Immature natural killer cell (primary cell): ENCODE measurements around the gene CNOT3. TPM values are rescaled to one million over a fixed set of nuclear protein-coding genes. Genes with fewer than 3 reads are reported as not detected.

Experiments used
- DNase-seq, 3 donors: peaks; one replicate each; pipeline ENCODE4 v3.0.0; 2022; ENCODE audit warnings: mixed read lengths in 1 of 3
- H3K27ac Mint-ChIP-seq, 6 donors: one replicate each; pipeline ENCODE4 v1.8.0; 2020; ENCODE audit warnings: mixed read lengths in 6 of 6, mild to moderate bottlenecking in 5 of 6, inconsistent platforms in 4 of 6, moderate library complexity in 3 of 6
- H3K27me3 Mint-ChIP-seq, 3 donors: one replicate each; pipeline ENCODE4 v1.8.0; 2020 to 2021; ENCODE audit warnings: low read depth in 3 of 3, mild to moderate bottlenecking in 3 of 3, mixed read lengths in 3 of 3, moderate library complexity in 3 of 3, inconsistent platforms in 1 of 3
- H3K36me3 Mint-ChIP-seq, 3 donors: one replicate each; pipeline ENCODE4 v1.8.0; 2020; ENCODE audit warnings: mixed read lengths in 3 of 3, inconsistent platforms in 2 of 3, mild to moderate bottlenecking in 2 of 3
- H3K4me1 Mint-ChIP-seq, 2 donors: one replicate each; pipeline ENCODE4 v1.8.0; 2020; ENCODE audit warnings: inconsistent platforms in 2 of 2, mild to moderate bottlenecking in 2 of 2, mixed read lengths in 2 of 2, moderate library complexity in 1 of 2
- H3K4me3 Mint-ChIP-seq, 5 donors: one replicate each; pipeline ENCODE4 v1.8.0; 2020; ENCODE audit warnings: mild to moderate bottlenecking in 5 of 5, mixed read lengths in 5 of 5, inconsistent platforms in 3 of 5, moderate library complexity in 3 of 5
- H3K9me3 Mint-ChIP-seq, 6 donors: one replicate each; pipeline ENCODE4 v1.8.0; 2020; ENCODE audit warnings: mild to moderate bottlenecking in 6 of 6, mixed read lengths in 6 of 6, inconsistent platforms in 4 of 6, moderate library complexity in 3 of 6
- polyA plus RNA-seq, 3 donors: library from polyadenylated mRNA; unstranded; fragments of 300-500 nt; fragmentation: Illumina TruSeq; gene quantifications; one replicate each; pipeline ENCODE4 v1.2.3, GENCODE V29; 2021

CNOT3 gene
- polyA plus RNA-seq, 3 donors from 2014 or later: 2.8 to 13.3 (median 4.0) TPM

DNA sequence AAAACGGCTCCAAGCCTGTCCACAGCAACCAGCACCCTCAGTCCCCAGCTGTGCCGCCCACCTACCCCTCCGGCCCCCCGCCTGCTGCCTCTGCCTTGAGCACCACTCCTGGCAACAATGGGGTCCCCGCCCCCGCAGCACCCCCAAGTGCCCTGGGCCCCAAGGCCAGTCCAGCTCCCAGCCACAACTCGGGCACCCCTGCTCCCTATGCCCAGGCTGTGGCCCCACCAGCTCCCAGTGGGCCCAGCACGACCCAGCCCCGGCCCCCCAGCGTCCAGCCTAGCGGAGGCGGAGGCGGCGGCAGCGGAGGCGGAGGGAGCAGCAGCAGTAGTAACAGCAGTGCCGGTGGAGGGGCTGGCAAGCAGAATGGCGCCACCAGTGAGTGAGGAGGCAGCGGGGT lies 10.6 kb downstream of the CNOT3 start:
- DNase-seq: no peak
- peaks cover 11 to 37% (median 18%) of the 10 kb centered on the region in 3 donors for H3K36me3 Mint-ChIP-seq
- no peak overlapping the region for H3K27ac Mint-ChIP-seq
- no peaks in the 10 kb centered on the region for H3K9me3 Mint-ChIP-seq
- H3K4me1 Mint-ChIP-seq: peaks cover 0 to 2% of the 10 kb centered on the region in 2 donors
- H3K4me3 Mint-ChIP-seq: no peak overlapping the region
- peaks cover under 1 to 7% (median 1%) of the 10 kb centered on the region in 3 donors for H3K27me3 Mint-ChIP-seq

DNA sequence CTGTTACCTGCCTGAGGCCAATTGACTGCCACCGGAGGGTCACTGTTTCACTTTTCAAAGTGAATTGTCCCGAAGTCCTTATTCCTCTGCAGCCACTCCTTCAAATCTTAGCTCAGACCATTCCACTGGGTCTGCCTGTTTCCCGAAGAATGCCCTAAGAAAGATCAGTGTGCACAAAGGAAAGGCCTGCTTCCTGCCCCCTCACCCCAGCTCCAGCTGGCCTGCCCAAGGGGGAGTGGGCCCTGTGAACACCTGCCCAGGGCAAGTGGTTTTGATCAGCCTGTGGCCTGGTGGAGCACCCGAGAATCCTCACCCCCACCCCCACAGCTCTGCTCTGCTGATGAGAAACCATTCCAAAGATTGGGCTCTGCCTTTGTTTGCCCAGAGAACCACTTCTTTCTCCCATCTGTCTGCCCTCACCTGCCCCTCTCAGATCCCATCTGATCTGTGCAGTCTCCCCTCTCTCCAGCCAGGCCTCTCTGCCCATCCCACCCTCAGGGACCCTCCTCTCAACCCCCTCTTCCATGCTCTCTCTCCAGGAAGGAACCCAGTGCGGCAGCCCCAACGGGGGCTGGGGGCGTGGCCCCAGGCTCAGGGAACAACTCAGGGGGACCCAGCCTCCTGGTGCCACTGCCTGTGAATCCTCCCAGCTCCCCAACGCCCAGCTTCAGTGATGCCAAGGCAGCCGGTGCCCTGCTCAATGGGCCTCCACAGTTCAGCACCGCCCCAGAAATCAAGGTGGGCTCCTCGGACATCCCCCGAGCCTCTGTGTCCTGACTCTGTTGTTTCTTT lies 11.7 kb downstream of the CNOT3 start:
- peaks cover 6 to 31% (median 10%) of the 10 kb centered on the region in 3 donors for H3K36me3 Mint-ChIP-seq
- H3K27ac Mint-ChIP-seq: peak overlapping the region in 2 of 6 donors; percentile 19 to 23
- H3K4me1 Mint-ChIP-seq: peaks cover 0 to 3% of the 10 kb centered on the region in 2 donors
- H3K27me3 Mint-ChIP-seq: peaks cover 2 to 6% (median 3%) of the 10 kb centered on the region in 3 donors
- H3K4me3 Mint-ChIP-seq: no peak overlapping the region
- no peaks in the 10 kb centered on the region for H3K9me3 Mint-ChIP-seq
- no peak for DNase-seq

DNA sequence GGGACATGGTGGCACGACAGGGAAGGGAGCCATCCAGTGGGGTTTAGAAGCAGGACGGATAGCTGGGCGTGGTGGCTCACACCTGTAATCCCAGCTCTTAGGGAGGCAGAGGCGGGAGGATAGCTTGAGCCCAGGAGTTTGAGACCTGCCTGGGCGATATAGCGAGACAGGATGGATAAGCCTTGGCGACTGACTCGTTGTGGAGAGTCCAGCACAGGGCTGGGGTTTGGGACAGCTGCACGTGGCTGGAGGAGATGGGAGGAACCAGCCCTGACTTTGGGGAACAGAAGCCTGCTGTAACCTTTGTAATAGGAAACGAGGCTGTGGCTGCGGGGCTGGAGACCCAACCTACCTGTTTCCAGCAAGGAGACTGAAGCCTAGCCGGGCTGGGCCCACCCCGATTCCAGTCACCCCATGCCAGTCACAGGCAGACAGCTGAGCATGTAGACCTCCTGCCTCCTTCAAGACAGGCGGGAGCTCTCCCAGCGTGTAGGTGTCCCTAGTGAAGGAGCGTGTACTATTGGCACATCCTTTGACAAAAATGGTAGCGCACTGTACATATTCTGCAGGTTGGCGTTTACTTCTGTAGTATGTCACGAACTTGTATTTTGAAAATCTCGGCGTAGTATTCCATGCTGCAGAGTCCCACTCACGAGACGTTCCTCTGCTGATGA lies 13.9 kb downstream of the CNOT3 start:
- H3K4me1 Mint-ChIP-seq: peaks cover 0 to 8% of the 10 kb centered on the region in 2 donors
- peak overlapping the region in 2 of 6 donors; percentile 40 to 88 for H3K27ac Mint-ChIP-seq
- peaks cover 3 to 33% (median 9%) of the 10 kb centered on the region in 3 donors for H3K36me3 Mint-ChIP-seq
- no peak for DNase-seq
- H3K27me3 Mint-ChIP-seq: peaks cover 2 to 6% (median 2%) of the 10 kb centered on the region in 3 donors
- H3K4me3 Mint-ChIP-seq: no peak overlapping the region
- no peaks in the 10 kb centered on the region for H3K9me3 Mint-ChIP-seq

DNA sequence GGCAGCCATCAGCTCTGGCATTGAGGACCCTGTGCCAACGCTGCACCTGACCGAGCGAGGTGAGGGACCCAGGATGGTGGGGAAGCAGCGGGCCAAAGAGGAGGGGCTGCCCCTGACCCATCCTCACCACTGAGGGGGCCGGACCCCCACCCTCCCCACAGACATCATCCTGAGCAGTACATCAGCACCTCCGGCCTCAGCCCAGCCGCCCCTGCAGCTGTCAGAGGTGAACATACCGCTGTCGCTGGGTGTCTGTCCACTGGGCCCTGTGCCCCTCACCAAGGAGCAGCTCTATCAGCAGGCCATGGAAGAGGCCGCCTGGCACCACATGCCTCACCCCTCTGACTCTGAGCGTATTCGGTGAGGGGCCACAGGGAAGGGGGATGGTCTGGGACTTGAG lies 14.7 kb downstream of the CNOT3 start:
- Mint-ChIP-seq H3K9me3 (no peaks in the 10 kb centered on the region), H3K36me3 (peaks cover 6 to 33% (median 14%) of the 10 kb centered on the region in 3 donors), H3K4me1 (peaks cover 7 to 10% of the 10 kb centered on the region in 2 donors), H3K27me3 (peaks cover 2 to 6% (median 2%) of the 10 kb centered on the region in 3 donors), H3K27ac (no peak overlapping the region), H3K4me3 (no peak overlapping the region)
- no peak for DNase-seq

DNA sequence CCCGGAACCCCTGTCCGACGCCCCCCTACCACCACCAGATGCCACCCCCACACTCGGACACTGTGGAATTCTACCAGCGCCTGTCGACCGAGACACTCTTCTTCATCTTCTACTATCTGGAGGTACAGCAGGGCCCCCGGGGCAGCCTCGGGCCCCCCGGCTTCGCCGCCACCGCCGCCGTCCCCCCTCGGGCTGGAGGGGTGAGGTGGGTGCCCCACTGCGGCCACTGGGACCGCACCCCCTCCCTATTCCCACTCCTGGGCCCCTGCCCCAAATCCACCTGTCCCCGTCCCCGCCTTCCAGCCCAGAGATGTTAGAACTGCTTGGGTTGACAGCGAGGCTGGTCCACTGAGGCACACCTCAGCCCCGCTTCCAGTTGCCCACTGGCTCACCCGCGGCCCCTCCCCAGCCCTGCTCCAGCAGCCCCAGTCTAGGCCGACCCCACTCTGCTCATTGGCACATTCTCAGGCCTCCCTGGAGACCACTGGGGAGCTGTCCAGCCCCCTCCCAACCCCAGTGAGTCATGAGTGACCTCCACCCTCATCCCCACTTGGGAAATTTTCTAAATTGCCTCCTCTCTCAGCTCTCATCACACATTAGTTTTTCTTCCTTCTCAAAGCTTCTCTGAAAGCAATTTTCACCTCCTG lies 15.4 kb downstream of the CNOT3 start:
- peak overlapping the region in 4 of 6 donors; percentile 41 to 70 (median 52) for H3K27ac Mint-ChIP-seq
- H3K27me3 Mint-ChIP-seq: peaks cover 2 to 6% (median 2%) of the 10 kb centered on the region in 3 donors
- H3K4me3 Mint-ChIP-seq: no peak overlapping the region
- no peak for DNase-seq
- H3K36me3 Mint-ChIP-seq: peaks cover 6 to 33% (median 14%) of the 10 kb centered on the region in 3 donors
- no peaks in the 10 kb centered on the region for H3K9me3 Mint-ChIP-seq
- H3K4me1 Mint-ChIP-seq: peaks cover 8 to 11% of the 10 kb centered on the region in 2 donors

DNA sequence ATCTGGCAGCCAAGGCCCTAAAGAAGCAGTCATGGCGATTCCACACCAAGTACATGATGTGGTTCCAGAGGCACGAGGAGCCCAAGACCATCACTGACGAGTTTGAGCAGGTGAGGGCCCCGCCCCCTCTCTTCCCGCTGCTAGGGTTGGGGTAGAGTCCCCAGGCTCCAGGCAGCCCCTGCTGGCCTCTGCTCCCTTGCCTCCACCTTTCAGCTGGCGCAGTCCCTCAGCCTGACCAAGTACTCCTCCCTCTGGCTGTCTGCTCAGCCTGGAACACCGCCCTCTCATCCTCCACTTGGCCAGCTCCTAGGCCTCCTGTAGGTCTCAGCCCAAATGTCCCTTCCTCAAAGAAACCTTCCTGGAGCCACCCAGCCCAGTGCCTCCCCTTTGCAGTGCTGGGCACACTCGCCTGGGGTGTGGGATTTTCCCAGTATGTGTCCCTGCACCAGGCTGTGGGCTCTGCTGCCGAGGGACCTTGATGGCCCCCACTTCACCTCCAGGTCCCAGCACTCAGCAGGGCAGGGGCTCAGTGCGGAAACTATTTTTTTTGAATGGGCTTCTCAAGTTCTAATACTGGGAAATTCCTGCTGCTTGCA lies 16.3 kb downstream of the CNOT3 start:
- DNase-seq: no peak
- Mint-ChIP-seq H3K27ac (peak overlapping the region in 4 of 6 donors; percentile 2 to 70 (median 38)), H3K27me3 (peaks cover 2 to 6% (median 2%) of the 10 kb centered on the region in 3 donors), H3K4me1 (peaks cover 16 to 19% of the 10 kb centered on the region in 2 donors), H3K36me3 (peaks cover 5 to 30% (median 14%) of the 10 kb centered on the region in 3 donors), H3K4me3 (no peak overlapping the region), H3K9me3 (no peaks in the 10 kb centered on the region)

DNA sequence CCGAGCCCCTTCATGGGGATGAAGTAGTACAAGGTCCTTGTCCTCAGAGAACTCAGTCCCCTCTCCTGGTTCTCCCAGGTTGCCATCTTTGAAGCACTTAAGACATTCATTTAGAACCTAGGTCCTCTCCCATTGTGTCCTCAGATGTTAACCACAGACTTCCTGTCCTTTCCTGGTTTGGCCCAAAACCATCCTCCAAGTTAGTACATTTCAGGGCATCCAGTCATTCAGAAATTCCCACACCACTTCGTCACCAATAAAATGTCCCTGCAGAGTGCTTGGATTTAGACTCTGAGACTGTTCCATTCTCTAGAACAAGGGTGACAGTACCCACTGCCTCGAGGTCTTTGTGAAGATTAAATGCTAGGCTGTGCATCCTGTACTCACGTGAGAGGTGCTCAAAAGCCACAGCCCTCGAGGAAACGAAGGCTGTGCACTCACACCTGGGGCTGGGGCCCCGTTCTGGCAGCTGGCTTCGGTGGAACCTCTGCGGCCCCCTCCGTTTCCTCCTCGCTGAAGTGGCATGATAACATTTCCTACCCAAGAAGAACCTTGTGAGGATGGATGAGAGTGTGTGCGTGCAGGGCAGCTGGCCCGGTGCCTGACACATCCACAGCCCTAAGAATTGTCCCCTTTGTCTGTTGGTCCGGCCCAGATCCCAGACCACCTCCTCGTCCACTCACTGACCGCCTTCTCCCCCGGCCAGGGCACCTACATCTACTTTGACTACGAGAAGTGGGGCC lies 17.2 kb downstream of the CNOT3 start:
- H3K9me3 Mint-ChIP-seq: no peaks in the 10 kb centered on the region
- peaks cover 4 to 28% (median 14%) of the 10 kb centered on the region in 3 donors for H3K36me3 Mint-ChIP-seq
- H3K4me3 Mint-ChIP-seq: no peak overlapping the region
- peaks cover 6 to 10% (median 6%) of the 10 kb centered on the region in 3 donors for H3K27me3 Mint-ChIP-seq
- no peak for DNase-seq
- peaks cover 26 to 27% of the 10 kb centered on the region in 2 donors for H3K4me1 Mint-ChIP-seq
- peak overlapping the region in 2 of 6 donors; percentile 30 to 55 for H3K27ac Mint-ChIP-seq

DNA sequence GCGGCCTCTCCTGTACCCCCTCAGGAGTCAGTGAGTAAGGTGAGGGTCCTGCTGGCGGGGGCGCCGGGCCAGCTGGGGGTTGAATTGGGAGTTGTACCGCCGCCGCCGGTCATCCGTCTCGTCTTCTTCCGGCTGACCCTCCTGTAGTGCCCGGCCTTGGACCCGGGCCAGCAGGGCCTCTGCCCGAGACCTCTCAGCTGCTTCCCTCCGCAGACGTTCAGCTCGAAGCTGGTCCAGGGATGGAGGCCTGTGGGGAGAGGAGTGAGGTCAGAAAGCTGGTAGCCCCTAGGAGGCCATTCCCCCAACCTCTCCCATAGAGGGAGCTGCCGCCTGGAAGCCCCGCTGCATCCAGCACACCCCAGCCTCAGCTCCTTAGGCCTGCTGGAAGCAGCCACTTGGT lies 18.1 kb downstream of the CNOT3 start:
- Mint-ChIP-seq H3K4me1 (peaks cover 35 to 37% of the 10 kb centered on the region in 2 donors), H3K36me3 (peaks cover 4 to 28% (median 14%) of the 10 kb centered on the region in 3 donors), H3K9me3 (no peaks in the 10 kb centered on the region), H3K27me3 (peaks cover 9 to 13% (median 11%) of the 10 kb centered on the region in 3 donors), H3K4me3 (no peak overlapping the region), H3K27ac (no peak overlapping the region)
- DNase-seq: no peak

DNA sequence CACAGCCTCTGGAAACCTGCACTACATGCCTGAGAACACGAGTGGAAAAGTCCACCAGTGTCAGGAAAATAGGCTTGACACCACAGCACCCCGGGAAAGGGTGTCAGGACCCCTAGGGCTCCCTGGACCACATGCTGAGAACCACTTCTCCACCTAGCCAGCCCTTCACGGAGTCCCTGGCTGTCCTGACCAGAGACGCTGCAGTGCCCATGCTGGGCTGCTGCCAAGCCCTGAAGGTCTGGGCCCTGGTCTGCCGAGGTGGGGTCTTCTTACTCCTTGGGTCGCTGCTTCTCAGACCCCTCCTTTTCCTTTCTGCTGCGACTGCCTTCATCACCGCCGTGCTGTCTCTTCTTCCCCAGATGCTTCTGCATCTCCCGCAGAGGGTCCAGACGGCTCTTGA lies 18.9 kb downstream of the CNOT3 start:
- Mint-ChIP-seq H3K27me3 (peaks cover 11 to 13% (median 11%) of the 10 kb centered on the region in 3 donors), H3K36me3 (peaks cover 4 to 28% (median 14%) of the 10 kb centered on the region in 3 donors), H3K4me1 (peaks cover 38 to 41% of the 10 kb centered on the region in 2 donors), H3K27ac (peak overlapping the region in 1 of 6 donors; percentile 17), H3K9me3 (no peaks in the 10 kb centered on the region), H3K4me3 (no peak overlapping the region)
- no peak for DNase-seq

DNA sequence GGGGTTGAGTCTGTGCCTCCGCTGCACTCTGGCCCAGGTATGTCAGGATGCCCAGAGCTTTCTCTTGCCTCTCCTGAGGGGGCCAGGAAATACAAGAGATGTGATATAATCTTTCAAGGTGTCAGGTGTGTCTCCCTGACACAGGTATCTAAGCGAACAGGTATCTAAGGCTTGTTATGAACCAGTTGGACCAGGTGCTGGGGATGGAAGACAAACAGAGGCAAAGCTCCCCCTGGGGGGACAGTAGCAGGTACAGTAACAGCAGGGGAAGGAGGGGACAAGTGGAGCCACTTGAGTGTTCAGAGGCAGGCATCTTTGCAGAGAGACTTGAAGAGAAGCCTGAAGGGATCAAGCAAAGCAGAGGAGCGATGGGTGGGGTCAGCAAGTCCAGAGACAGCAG lies 19.4 kb downstream of the CNOT3 start:
- Mint-ChIP-seq H3K27ac (peak overlapping the region in 4 of 6 donors; percentile 14 to 87 (median 56)), H3K36me3 (peaks cover 4 to 25% (median 14%) of the 10 kb centered on the region in 3 donors), H3K4me3 (peak overlapping the region; percentile 31 to 62 (median 60)), H3K9me3 (no peaks in the 10 kb centered on the region), H3K27me3 (peaks cover 11 to 13% (median 11%) of the 10 kb centered on the region in 3 donors), H3K4me1 (peaks cover 42 to 44% of the 10 kb centered on the region in 2 donors)
- no peak for DNase-seq

DNA sequence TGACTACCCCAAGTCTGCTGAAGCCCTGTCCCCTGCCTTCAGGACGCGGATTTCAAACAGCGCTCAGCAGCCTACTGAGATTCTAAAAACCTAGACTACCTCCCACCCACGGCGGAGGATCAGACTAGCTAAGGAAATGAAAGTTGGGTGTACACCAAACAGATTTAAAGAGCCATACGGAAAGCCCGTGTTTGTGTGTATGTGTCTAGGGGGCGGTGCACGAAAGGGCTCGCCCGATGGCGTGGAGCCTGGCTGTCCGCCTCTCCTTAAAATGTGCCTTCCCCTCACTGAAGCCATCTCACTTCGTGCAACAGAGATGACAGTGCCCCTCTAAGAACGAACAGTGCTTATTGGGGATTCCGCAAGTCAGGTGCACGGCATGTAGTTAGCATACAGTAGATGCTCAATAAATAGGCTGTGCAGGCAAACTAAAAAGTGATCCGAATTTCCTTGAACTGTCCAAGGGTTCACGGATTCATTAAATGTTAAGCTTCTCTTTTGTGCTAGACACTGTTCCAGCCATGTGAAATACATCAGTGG lies 21.3 kb downstream of the CNOT3 start:
- Mint-ChIP-seq H3K27me3 (peaks cover 9 to 15% (median 9%) of the 10 kb centered on the region in 3 donors), H3K36me3 (peaks cover 4 to 20% (median 14%) of the 10 kb centered on the region in 3 donors), H3K9me3 (no peaks in the 10 kb centered on the region), H3K27ac (peak overlapping the region; percentile 97 to 100 (median 99)), H3K4me3 (peak overlapping the region; percentile 95 to 100 (median 99)), H3K4me1 (peaks cover 54 to 61% of the 10 kb centered on the region in 2 donors)
- DNase-seq: no peak

DNA sequence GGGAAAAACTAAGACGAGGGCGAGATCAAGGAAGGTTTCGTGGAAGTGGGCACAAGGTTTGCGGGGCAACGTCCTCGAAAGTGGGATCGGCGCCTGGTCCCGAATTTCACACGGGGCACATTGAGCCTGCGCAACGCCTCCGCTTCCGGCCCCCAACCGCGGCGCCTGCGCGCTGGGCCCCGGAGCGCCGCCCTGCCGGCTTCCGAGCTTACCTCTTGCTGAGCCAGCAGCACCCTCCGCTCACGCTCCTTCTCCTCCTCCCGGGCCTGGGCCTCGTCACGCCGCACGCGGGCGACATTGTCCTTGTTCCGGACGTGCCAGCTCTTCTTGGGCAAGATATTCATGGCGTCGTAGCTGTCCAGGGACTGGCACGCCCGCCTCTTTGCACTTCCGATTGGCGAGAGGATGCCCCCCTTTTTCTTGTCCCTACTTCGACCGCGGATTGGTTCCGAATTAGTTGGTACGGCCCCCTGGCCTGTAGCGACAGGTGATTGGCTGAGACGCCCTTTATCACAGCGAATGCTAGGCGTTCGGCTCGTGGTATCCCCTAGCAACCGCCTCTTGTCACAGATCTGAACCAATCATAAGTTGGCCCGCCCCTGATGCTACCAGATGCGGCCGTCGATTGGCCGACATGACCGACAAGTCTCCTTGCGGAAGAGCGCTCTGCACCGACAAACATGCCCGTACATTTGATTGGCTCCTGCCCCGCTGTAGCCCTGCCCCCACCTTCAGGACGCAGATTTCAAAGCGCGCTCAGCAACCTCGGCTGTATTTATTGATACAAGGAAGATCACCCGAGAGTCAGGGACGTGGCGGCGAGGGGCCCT lies 22.0 kb downstream of the CNOT3 start, which contains the start of gene LENG1:
LENG1 (minus strand) TSS at position 370 of the 830 bp plus-strand sequence; CDS start at position 344, 26 bp downstream.
- Mint-ChIP-seq H3K36me3 (peaks cover 4 to 15% (median 10%) of the 10 kb centered on the region in 3 donors), H3K4me3 (peak within 1 kb of the TSS; percentile 95 to 100 (median 99)), H3K4me1 (peaks cover 60 to 62% of the 10 kb centered on the region in 2 donors), H3K9me3 (no peaks in the 10 kb centered on the region), H3K27me3 (peaks cover 9 to 15% (median 9%) of the 10 kb centered on the region in 3 donors), H3K27ac (peak within 1 kb of the TSS; percentile 97 to 100 (median 99))
- DNase-seq: peak; percentile 99
